HEK293 (cell line): Measurements from ENCODE around the gene SRPK3.
A peak's percentile ranks its signal among the peaks of the same experiment; 100 is the strongest.

Source experiments
- CTCF ChIA-PET: fragments of 350-600 bp; formaldehyde crosslinking; extraction: SDS; loops from one replicate; lab custom pipeline; 2021; ENCODE audit warnings: antibody characterized with exemption; lab: Yijun Ruan, JAX
- POLR2A ChIA-PET: fragments of 300-600 bp; formaldehyde crosslinking; extraction: SDS; loops from one replicate; lab custom pipeline; 2020; ENCODE audit warnings: antibody characterized with exemption, inconsistent platforms; lab: Yijun Ruan, JAX
- H3K27ac ChIP-seq: fragments of 200-500 bp; sonication (Bioruptor generic); 2 replicates; pipeline ENCODE4 v1.5.1; 2014; ENCODE audit warnings: low read depth, low read length, control low read depth, inconsistent platforms; ENCODE audit errors: extremely low read depth
- H3K36me3 ChIP-seq, 2 experiments: fragments of 200-500 bp in 1 of 2; sonication (Bioruptor generic) in 1 of 2; 1 replicate in 1 of 2; 2 replicates in 1 of 2; pipeline ENCODE4 v1.5.1; 2014 to 2017; ENCODE audit warnings: inconsistent platforms in 2 of 2, low read length in 2 of 2; ENCODE audit not compliant: control insufficient read depth in 2 of 2, insufficient read depth in 1 of 2
- H3K4me1 ChIP-seq: fragments of 200-500 bp; sonication (Bioruptor generic); 2 replicates; pipeline ENCODE4 v1.5.1; 2014; ENCODE audit warnings: mild to moderate bottlenecking, low read length, inconsistent platforms; ENCODE audit not compliant: control insufficient read depth, insufficient read depth
- H3K4me3 ChIP-seq: 2 replicates; pipeline ENCODE4 v1.5.1; 2011; ENCODE audit warnings: low read depth, mild to moderate bottlenecking, control low read depth, low read length, moderate library complexity
- H3K9me3 ChIP-seq: fragments of 200-500 bp; sonication (Bioruptor generic); 2 replicates; pipeline ENCODE4 v1.5.1; 2014; ENCODE audit warnings: low read depth, low read length, inconsistent platforms; ENCODE audit not compliant: control insufficient read depth, insufficient read depth
- HOXC10 ChIP-seq: sonication (generic); formaldehyde crosslinking; IDR thresholded peaks from 2 replicates; pipeline ENCODE4 v1.8.1; 2023; ENCODE audit warnings: mild to moderate bottlenecking, missing genetic modification reagents
- KLF1 ChIP-seq: fragments of 450-650 bp; formaldehyde crosslinking; IDR thresholded peaks from 2 replicates; pipeline ENCODE4 v1.5.1; 2016; ENCODE audit warnings: missing biosample characterization, missing genetic modification characterization
- KLF7 ChIP-seq: fragments of 450-650 bp; formaldehyde crosslinking; IDR thresholded peaks from 2 replicates; pipeline ENCODE4 v1.5.1; 2016; ENCODE audit warnings: missing biosample characterization, missing genetic modification characterization, borderline replicate concordance
- KLF8 ChIP-seq: fragments of 450-650 bp; formaldehyde crosslinking; IDR thresholded peaks from 2 replicates; pipeline ENCODE4 v1.5.1; 2016; ENCODE audit warnings: missing biosample characterization, missing genetic modification characterization
- MYNN ChIP-seq: fragments of 450-650 bp; formaldehyde crosslinking; IDR thresholded peaks from 2 replicates; pipeline ENCODE4 v1.5.1; 2016; ENCODE audit warnings: missing biosample characterization, missing genetic modification characterization, borderline replicate concordance
- OSR2 ChIP-seq: fragments of 450-650 bp; formaldehyde crosslinking; IDR thresholded peaks from 2 replicates; pipeline ENCODE4 v1.5.1; 2016; ENCODE audit warnings: missing biosample characterization, missing genetic modification characterization
- SP2 ChIP-seq: fragments of 450-650 bp; formaldehyde crosslinking; IDR thresholded peaks from 2 replicates; pipeline ENCODE4 v1.5.1; 2016; ENCODE audit warnings: missing biosample characterization, missing genetic modification characterization
- ZFHX2 ChIP-seq: fragments of 450-650 bp; formaldehyde crosslinking; conservative IDR thresholded peaks from 2 replicates; pipeline ENCODE4 v1.5.1; 2016; ENCODE audit warnings: missing biosample characterization, missing genetic modification characterization
- ZNF174 ChIP-seq: fragments of 450-650 bp; formaldehyde crosslinking; IDR thresholded peaks from 2 replicates; pipeline ENCODE4 v1.5.0; 2017; ENCODE audit warnings: missing biosample characterization, mild to moderate bottlenecking, missing genetic modification characterization
- ZNF37A ChIP-seq: fragments of 450-650 bp; IDR thresholded peaks from 2 replicates; pipeline ENCODE4 v1.5.1; 2018; ENCODE audit warnings: missing biosample characterization, missing genetic modification characterization
- ZNF391 ChIP-seq: fragments of 450-650 bp; formaldehyde crosslinking; IDR thresholded peaks from 2 replicates; pipeline ENCODE4 v1.5.1; 2016; ENCODE audit warnings: low read depth, missing biosample characterization, missing genetic modification characterization, borderline replicate concordance
- TF ChIP-seq, protein P1 (sequence below): fragments of 450-650 bp; formaldehyde crosslinking; IDR thresholded peaks from 2 replicates; pipeline ENCODE4 v1.5.1; 2016; ENCODE audit warnings: missing biosample characterization, missing genetic modification characterization
- TF ChIP-seq, protein P2 (sequence below): fragments of 450-650 bp; formaldehyde crosslinking; IDR thresholded peaks from 2 replicates; pipeline ENCODE4 v1.5.1; 2016; ENCODE audit warnings: missing biosample characterization, missing genetic modification characterization
- TF ChIP-seq, protein P3 (sequence below): fragments of 450-650 bp; formaldehyde crosslinking; IDR thresholded peaks from 2 replicates; pipeline ENCODE4 v1.5.1; 2016; ENCODE audit warnings: missing biosample characterization, missing genetic modification characterization, borderline replicate concordance

SRPK3 gene

DNA sequence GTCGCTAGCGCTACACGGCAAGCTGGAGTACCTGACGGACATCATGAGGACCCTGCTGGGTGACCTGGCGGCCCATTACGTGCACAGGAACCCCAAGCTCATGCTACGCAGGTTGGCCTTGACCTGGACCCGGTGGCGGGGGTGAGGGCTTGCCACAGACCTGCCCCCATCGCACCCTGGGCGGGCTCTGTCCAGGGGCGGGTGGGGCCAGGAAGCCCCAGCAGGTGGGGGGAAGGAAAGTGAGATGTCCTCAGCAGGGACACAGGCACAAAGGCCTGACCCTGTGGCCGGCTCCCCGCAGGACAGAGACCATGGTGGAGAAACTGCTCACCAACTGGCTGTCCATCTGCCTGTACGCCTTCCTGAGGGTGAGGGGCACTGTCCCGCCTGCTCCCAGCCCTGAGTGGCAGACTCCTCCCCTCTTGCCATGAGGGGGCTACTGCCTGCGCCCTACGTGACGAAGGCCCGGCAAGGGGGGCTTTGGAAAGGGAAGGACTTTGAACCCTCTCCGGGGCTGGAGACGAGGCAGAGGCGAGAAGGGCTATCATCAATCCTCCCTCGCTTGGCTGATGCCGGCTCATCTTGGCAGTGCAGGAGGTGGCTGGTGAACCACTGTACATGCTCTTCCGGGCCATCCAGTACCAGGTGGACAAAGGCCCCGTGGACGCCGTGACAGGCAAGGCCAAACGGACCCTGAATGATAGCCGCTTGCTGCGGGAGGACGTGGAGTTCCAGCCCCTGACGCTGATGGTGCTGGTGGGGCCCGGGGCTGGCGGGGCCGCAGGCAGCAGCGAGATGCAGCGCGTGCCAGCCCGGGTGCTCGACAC is 5.3 kb upstream of the SRPK3 start:
- H3K27ac ChIP-seq = no peak overlapping the region
- no peak for TF ChIP-seq MYNN (tag by site-specific recombination)
- no peak for TF ChIP-seq ZNF391 (tag by site-specific recombination)
- TF ChIP-seq KLF8 = peak; percentile 8; the same call in 1 of the 2 replicates
- TF ChIP-seq, all 188 proteins: peak for 1
- no peaks in the 10 kb centered on the region for H3K36me3 ChIP-seq
- CTCF ChIA-PET = no interaction called here
- no peaks in the 10 kb centered on the region for H3K9me3 ChIP-seq
- no peaks in the 10 kb centered on the region for H3K4me1 ChIP-seq
- H3K4me3 ChIP-seq = no peak overlapping the region
- POLR2A ChIA-PET = no interaction called here

DNA sequence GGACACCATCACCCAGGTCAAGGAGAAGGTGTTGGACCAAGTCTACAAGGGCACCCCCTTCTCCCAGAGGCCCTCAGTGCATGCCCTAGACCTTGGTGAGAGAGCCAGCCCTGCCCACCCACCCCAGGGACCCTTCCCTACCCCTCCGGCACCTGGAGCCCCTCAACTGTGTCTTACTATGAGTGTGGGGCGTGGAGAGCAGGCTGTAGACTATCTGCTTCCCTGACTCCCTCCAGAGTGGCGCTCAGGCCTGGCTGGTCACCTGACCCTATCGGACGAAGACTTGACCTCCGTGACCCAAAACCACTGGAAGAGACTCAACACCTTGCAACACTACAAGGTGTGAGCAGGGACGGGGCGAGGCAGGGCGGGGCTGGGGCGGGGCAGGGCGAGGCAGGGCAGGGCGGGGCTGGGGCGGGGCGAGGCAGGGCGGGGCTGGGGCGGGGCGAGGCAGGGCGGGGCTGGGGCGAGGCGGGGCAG is 4.7 kb upstream of the SRPK3 start:
- ChIA-PET POLR2A (no interaction called here), CTCF (no interaction called here)
- H3K4me3 ChIP-seq = no peak overlapping the region
- no peak overlapping the region for H3K27ac ChIP-seq
- H3K9me3 ChIP-seq = no peaks in the 10 kb centered on the region
- H3K4me1 ChIP-seq = no peaks in the 10 kb centered on the region
- TF ChIP-seq ZNF37A (tag by site-specific recombination) = no peak
- TF ChIP-seq, protein P1, sequence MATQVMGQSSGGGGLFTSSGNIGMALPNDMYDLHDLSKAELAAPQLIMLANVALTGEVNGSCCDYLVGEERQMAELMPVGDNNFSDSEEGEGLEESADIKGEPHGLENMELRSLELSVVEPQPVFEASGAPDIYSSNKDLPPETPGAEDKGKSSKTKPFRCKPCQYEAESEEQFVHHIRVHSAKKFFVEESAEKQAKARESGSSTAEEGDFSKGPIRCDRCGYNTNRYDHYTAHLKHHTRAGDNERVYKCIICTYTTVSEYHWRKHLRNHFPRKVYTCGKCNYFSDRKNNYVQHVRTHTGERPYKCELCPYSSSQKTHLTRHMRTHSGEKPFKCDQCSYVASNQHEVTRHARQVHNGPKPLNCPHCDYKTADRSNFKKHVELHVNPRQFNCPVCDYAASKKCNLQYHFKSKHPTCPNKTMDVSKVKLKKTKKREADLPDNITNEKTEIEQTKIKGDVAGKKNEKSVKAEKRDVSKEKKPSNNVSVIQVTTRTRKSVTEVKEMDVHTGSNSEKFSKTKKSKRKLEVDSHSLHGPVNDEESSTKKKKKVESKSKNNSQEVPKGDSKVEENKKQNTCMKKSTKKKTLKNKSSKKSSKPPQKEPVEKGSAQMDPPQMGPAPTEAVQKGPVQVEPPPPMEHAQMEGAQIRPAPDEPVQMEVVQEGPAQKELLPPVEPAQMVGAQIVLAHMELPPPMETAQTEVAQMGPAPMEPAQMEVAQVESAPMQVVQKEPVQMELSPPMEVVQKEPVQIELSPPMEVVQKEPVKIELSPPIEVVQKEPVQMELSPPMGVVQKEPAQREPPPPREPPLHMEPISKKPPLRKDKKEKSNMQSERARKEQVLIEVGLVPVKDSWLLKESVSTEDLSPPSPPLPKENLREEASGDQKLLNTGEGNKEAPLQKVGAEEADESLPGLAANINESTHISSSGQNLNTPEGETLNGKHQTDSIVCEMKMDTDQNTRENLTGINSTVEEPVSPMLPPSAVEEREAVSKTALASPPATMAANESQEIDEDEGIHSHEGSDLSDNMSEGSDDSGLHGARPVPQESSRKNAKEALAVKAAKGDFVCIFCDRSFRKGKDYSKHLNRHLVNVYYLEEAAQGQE (tag by site-specific recombination) = no peak
- H3K36me3 ChIP-seq = no peaks in the 10 kb centered on the region

DNA sequence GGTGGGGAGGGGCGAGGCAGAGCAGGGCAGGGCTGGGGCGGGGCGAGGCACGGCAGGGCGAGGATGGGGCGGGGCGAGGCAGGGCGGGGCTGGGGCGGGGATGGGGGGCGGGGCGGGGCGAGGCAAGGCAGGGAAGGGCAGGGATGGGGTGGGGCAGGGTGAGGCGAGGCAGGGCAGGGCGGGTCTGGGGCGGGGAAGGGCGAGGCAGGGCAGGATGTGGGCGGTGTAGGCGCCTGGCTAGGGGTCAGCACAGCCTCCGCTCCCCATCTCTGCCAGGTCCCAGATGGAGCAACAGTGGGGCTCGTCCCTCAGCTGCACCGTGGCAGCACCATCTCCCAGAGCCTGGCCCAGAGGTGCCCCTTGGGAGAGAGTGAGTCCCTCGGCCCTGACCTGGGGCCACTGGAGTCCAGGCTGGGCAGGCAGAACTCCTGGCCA is 4.2 kb upstream of the SRPK3 start:
- no peak overlapping the region for H3K4me3 ChIP-seq
- H3K36me3 ChIP-seq = no peaks in the 10 kb centered on the region
- H3K27ac ChIP-seq = no peak overlapping the region
- H3K9me3 ChIP-seq = no peaks in the 10 kb centered on the region
- H3K4me1 ChIP-seq = no peaks in the 10 kb centered on the region
- TF ChIP-seq OSR2 (tag by site-specific recombination) (no peak), KLF1 (tag by site-specific recombination) (peak; percentile 99), HOXC10 (CRISPR knock-in tag) (no peak), KLF8 (peak; percentile 98), ZFHX2 (tag by site-specific recombination) (0 out of 2 replicates have a peak, but pooled peaks have one; percentile 11), KLF7 (tag by site-specific recombination) (peak; percentile 84; the same call in 1 of the 2 replicates), ZNF174 (tag by site-specific recombination) (no peak), SP2 (tag by site-specific recombination) (0 out of 2 replicates have a peak, but pooled peaks have one; percentile 8)
- TF ChIP-seq, protein P2, sequence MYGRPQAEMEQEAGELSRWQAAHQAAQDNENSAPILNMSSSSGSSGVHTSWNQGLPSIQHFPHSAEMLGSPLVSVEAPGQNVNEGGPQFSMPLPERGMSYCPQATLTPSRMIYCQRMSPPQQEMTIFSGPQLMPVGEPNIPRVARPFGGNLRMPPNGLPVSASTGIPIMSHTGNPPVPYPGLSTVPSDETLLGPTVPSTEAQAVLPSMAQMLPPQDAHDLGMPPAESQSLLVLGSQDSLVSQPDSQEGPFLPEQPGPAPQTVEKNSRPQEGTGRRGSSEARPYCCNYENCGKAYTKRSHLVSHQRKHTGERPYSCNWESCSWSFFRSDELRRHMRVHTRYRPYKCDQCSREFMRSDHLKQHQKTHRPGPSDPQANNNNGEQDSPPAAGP (tag by site-specific recombination) = peak; percentile 80
- TF ChIP-seq, protein P3, sequence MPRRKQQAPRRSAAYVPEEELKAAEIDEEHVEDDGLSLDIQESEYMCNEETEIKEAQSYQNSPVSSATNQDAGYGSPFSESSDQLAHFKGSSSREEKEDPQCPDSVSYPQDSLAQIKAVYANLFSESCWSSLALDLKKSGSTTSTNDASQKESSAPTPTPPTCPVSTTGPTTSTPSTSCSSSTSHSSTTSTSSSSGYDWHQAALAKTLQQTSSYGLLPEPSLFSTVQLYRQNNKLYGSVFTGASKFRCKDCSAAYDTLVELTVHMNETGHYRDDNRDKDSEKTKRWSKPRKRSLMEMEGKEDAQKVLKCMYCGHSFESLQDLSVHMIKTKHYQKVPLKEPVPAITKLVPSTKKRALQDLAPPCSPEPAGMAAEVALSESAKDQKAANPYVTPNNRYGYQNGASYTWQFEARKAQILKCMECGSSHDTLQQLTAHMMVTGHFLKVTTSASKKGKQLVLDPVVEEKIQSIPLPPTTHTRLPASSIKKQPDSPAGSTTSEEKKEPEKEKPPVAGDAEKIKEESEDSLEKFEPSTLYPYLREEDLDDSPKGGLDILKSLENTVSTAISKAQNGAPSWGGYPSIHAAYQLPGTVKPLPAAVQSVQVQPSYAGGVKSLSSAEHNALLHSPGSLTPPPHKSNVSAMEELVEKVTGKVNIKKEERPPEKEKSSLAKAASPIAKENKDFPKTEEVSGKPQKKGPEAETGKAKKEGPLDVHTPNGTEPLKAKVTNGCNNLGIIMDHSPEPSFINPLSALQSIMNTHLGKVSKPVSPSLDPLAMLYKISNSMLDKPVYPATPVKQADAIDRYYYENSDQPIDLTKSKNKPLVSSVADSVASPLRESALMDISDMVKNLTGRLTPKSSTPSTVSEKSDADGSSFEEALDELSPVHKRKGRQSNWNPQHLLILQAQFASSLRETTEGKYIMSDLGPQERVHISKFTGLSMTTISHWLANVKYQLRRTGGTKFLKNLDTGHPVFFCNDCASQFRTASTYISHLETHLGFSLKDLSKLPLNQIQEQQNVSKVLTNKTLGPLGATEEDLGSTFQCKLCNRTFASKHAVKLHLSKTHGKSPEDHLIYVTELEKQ = no peak
- ChIA-PET CTCF (no interaction called here), POLR2A (no interaction called here)
